Fibroblast of pulmonary artery (primary cell): ENCODE measurements around the gene MED25.

Source experiments
- DNase-seq: peaks from one replicate; pipeline ENCODE4 v3.0.0-alpha.2; 2010; ENCODE audit warnings: low read depth
- H3K4me3 ChIP-seq: replicated peaks from 2 replicates; pipeline ENCODE4 v1.5.1; 2011; ENCODE audit warnings: low read depth, mild to moderate bottlenecking, control low read depth, low read length, moderate library complexity
- TF ChIP-seq, protein P1 (sequence below): IDR thresholded peaks from 2 replicates; pipeline ENCODE4 v1.5.1; 2011; ENCODE audit warnings: mild to moderate bottlenecking, control low read depth, low read length, inconsistent platforms; ENCODE audit errors: missing control alignments

Gene MED25

DNA sequence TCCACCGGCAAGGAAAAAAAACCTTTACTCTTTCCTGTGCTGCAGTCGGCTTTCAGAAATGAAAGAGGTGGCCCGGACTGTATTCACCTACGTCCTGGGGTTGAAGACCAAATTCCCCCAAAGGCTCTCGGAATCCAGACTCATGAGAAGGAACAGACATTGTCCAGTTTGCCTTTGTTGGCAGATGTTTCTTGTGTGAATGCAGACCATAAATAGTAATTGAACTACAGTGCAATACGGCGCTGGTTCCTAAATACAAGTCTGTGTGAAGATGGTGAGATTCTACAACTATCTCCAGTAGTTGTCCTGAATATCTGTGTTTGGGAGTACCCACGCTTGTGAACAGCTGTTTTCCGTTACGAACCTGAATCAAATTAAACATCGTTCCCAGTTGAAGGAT is 21.6 kb downstream of the MED25 start:
- DNase-seq: no peak
- H3K4me3 ChIP-seq: no peak overlapping the region
- TF ChIP-seq, protein P1, sequence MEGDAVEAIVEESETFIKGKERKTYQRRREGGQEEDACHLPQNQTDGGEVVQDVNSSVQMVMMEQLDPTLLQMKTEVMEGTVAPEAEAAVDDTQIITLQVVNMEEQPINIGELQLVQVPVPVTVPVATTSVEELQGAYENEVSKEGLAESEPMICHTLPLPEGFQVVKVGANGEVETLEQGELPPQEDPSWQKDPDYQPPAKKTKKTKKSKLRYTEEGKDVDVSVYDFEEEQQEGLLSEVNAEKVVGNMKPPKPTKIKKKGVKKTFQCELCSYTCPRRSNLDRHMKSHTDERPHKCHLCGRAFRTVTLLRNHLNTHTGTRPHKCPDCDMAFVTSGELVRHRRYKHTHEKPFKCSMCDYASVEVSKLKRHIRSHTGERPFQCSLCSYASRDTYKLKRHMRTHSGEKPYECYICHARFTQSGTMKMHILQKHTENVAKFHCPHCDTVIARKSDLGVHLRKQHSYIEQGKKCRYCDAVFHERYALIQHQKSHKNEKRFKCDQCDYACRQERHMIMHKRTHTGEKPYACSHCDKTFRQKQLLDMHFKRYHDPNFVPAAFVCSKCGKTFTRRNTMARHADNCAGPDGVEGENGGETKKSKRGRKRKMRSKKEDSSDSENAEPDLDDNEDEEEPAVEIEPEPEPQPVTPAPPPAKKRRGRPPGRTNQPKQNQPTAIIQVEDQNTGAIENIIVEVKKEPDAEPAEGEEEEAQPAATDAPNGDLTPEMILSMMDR: no peak

DNA sequence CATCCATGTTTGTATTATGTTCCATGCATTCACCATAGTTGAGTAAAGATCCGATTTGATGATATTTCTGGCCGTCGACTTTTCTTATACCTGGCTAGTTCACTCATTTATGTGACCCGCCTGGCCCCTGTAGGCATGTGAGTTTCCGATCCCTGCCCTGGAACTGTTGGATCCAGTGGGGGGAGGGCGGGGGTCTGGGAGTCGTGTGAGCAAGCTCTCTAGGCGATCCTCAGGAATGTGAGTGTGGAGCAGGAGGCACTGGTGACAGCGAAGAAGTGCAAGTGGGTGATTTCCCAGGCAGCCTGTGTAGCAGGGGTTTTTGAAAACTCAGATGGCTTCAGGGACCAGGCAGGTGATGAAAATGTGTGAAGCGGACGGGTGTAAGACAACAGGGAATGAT is 22.2 kb downstream of the MED25 start:
- TF ChIP-seq, protein P1: no peak
- DNase-seq: no peak
- no peak overlapping the region for H3K4me3 ChIP-seq

DNA sequence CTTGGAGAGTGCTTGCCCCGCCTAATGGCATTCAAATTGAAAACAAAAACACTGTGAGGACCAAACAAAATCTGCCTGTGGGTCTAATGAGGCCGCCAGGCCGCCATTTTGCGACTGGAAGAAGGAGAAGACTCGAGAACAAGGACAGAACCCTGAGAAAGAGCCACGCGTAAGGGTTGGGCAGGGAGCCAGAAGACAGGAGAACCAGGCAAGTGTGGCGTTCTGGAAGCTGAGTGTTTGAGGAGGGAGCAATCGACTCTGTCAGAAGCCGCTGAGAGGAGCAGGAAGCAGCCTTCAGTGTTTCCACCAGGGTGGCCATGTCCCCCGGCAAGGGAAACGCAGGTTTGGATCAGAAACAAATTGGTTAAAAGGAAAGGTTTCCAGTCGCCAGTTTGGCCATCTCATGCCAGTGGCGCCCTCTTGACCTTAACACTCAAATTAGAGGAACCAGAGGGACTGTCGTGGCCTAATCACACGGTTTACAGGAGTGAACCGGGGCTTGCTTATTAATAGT is 22.7 kb downstream of the MED25 start:
- TF ChIP-seq, protein P1: no peak
- H3K4me3 ChIP-seq: no peak overlapping the region
- DNase-seq: no peak

DNA sequence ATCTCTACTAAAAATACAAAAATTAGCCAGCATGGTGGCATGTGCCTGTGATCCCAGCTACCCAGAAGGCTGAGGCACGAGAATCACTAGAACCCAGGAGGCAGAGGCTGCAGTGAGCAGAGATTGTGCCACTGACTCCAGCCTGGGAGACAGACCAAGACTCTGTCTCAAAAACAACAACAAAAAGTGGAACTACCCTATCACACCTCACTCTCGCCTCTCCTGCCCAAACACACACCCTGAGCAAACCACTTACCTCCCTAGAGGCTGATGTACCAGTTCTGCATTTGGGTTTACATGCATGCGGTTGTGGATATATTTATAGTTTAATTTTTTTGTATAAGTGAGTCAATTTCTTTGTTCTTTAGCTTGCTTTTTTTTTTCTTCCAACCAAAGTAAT is 25.2 kb downstream of the MED25 start:
- no peak overlapping the region for H3K4me3 ChIP-seq
- DNase-seq: no peak
- TF ChIP-seq, protein P1: no peak

DNA sequence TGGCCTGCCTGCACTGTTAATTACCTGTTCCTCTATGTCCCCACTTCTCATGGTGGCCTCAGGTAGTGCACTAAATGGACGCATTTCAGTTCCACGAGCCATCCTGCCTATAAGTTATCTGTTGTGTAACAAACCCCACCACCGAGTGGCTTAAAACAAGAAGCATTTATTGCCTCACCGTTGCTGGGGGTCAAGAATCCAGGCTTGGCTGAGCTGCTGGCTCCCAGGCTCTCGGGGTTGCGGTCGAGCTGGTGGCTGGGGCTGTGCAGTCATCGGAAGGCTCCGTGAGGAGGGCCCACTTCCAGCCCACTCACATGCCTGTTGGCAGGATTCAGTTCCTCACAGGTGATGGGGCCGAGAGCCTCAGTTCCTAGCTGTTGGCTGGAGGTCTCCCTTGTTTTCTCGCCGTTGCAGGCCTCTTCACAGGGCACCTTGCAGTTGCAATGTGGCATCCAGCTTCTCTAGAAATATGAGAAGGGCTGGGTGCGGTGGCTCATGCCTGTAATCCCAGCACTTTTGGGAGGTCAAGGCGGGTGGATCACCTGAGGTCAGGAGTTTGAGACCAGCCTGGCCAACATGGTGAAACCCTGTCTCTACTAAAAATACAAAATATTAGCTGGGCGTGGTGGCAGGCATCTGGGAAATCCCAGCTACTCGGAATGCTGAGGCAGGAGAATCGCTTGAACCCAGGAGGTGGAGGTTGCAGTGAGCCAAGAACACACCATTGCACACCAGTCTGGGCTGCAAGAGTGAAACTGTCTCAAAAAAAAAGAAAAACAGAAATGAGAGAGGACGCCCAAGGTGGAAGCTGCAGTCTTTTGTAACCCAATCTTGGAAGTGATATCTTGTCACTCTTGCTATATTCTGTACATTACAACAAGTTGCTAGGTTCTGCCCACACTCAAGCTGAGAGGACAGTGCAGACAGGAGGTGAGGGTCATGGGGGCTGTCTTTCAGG is 26.3 kb downstream of the MED25 start:
- TF ChIP-seq, protein P1: no peak
- H3K4me3 ChIP-seq: no peak overlapping the region
- DNase-seq: no peak

DNA sequence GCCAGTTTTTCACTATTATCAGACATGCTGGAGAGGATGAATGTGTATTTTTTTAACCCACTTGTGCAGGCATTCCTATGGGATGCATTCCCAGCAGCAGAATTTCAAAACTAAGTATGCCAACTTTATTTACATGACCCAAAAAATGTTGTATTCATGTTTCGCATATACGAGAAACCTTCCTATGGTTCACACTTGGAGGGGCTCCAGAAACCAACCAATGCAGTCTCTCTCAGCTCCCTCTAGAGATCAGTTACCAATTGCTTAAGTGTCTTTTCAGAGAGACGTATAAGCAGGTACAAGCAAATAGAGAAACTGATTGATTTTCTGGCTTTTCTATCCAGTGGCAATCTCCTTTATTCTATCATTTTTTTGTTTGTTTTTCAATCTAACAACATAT is 27.3 kb downstream of the MED25 start:
- no peak for DNase-seq
- TF ChIP-seq, protein P1: no peak
- no peak overlapping the region for H3K4me3 ChIP-seq
